Fibroblast of skin of back (primary cell): ENCODE measurements around the gene UNC13D. TPM values are rescaled to one million over a fixed set of nuclear protein-coding genes. Genes with fewer than 3 reads are reported as not detected.
"Not testable (repeated sequence)": the region's sequence is repeated elsewhere in the genome, so short reads cannot be mapped to it uniquely, and the experiment has no call there.

Experiments used
- DNase-seq: peaks from one replicate; pipeline ENCODE4 v3.0.0-alpha.2; 2013
- polyA plus RNA-seq, 2 experiments: library from polyadenylated mRNA; unstranded; fragments of 120-200 nt; gene quantifications; one replicate each; pipeline ENCODE4 v1.2.1, GENCODE V29; 2013; ENCODE audit not compliant: insufficient read length in 2 of 2

The UNC13D gene
- polyA plus RNA-seq (2013, experiment 1 of 2; ENCODE audit: insufficient read length), result 0.54 TPM
- polyA plus RNA-seq (2013, experiment 2 of 2; ENCODE audit: insufficient read length), result 0.60 TPM

- no peak for DNase-seq
These were observed at the start of gene UNC13D for GRCh38 chr17:75843577-75844529. TSS of gene UNC13D (minus strand) at chr17:75844404. CDS start at chr17:75844337, 67 bp downstream.

DNA sequence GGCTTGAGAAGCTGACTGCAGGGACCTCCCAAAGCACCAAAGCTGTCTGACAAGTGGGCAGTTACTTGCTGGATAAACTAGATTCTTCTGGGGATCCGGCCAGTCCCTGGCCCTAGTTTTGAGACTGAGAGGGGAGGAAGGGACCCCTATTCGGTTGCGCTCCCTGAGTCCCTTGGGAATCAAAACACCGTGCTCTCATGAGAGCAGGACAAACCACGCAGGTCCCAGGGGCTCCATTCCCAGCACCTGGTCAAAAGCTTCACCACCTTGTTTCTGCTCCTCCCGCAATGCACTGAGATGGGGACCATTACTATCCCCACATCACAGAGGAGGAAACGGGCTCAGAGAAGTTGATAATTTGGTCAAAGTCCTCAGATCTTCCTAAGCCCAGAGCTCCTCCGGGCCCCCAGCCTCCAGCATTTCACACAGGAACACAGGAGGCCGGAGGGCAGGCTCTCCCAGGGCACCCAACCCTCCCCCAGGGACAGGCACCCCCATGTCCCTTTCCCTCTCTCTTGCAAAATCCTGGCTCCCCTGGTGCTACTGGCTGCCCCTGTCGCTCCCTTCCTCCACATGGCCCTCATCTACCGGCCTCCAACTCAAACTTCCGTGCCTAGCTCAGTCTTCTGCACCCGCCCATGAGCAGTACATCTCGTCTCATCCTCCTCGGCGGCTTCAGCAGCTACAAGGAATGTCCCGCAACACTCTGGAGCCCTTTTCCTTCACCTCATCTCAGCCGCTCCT lies 49.3 kb upstream of the UNC13D start:
- DNase-seq, result no peak

DNA sequence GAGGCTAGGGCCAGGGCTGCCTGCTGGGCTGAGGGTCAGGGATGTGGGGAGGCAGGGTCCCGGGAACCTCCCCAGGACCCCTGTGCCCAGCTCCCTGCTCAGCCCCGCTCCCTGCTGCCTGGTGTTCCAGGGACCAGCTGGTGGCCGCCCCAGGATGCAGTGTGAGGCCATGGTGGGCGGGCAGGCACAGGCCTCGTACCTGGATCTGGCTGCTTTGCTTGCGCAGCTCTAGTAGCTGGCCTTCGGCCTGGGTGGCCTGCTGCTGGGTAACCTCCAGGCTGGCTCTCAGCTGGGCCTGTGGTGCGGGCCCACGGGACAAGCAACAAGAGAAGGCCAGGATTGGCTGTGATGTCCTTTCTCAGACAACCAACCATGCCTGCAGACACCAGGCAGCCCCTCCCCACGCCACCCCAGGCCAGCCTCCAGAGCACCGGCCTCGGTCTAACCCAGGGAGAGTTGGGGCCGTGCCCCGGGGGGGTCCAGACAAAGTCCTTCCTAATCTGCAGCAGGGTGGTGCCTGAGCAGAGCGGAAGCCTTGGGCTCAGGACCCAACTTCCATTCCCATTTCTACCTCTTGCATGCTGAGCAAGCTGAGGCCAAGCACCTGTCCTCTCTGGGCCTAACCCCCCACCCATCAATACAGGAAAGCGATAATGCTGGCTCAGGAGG lies 48.5 kb upstream of the UNC13D start:
- no peak for DNase-seq

GRCh38 chr17:75891605-75892555 lies 47.7 kb upstream of the UNC13D start:
- DNase-seq, result no peak

DNA sequence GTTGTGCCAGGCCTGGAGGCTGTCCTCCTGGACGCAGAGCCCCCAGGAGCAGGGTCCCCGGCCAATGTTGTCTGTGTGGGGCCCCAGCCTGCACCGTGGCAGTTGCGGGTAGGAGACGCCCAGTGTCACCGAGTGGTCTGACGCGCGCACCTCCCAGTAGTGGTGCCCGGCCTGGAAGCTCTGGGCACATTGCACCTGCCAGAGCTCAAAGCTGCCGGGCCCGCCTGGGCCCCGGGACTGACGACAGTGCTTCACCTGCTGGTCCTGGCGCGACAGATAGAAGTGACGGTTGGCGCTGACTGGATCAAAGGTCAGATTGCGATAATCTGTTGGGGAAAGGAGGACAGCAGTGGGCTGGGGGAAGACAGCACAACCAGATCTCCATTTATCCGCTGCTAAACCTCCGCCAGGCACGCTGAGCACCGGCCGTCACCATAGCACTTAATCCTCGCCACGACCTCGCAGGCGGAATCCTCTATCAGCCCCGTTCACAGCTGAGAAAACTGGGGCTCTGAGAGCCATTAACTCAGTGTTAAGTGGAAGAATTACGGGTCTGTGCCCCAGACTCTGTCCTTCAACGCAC lies 46.9 kb upstream of the UNC13D start:
- DNase-seq, result no peak

DNA sequence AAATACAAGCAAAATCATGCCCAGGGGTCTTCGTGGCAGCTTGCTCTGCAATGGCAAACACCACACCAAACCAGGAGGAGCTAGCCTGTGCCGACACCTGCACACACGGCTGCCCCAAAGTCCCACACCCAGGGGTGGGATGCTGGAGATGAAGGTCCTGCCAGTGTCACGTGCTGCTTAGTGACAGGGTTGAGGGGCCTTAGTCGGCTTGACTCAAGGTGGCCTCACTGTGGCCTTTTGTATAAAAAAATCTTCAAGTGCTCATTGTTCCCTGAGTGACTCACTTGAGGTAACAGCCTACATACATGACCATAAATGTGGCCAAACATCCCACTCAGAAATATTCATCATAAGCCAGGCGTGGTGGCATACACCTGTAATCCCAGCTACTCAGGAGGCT lies 45.2 kb upstream of the UNC13D start:
- DNase-seq, result no peak

DNA sequence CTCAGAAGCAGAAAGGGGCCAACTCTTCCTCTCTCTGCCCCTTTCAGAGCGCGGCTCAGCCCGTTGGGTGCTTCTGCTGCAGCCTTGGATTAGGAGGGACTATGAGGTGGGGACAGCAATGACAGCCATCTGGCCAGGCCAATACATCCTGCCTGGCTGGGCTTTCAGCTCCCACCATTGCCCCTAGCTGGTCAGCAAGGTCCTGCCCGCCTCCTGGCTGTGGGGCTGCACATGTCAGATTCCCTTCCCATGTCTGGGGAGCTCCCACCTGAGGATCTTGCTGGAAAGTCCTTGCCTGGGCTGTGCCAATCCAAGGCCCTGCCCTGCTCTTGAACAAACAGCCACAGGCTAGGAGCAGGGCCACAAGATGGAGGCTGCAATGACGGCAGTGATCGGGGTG lies 44.3 kb upstream of the UNC13D start:
- DNase-seq, result no peak

- DNase-seq, result not testable (repeated sequence)
These were observed 41.7 kb upstream of the UNC13D start for GRCh38 chr17:75885860-75886259.

DNA sequence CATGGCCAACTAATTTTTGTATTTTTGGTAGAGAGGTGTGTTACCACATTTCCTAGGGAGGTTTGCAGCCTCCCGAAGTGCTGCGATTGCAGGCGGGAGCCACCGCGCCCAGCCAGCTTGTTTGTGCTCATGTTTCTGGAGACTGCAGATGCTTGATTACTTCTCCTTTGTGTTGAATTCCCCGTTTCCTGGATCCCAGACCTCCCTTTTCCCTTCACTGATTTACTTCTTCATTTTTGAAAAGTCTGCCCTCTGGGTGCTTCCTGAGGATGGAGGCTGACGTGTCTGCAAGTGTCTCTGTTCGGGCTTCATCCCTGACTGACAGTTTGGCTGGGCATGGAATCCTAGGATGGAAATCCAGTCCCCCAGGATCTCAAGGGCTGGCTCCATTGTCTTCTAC lies 41.2 kb upstream of the UNC13D start:
- no peak for DNase-seq

DNA sequence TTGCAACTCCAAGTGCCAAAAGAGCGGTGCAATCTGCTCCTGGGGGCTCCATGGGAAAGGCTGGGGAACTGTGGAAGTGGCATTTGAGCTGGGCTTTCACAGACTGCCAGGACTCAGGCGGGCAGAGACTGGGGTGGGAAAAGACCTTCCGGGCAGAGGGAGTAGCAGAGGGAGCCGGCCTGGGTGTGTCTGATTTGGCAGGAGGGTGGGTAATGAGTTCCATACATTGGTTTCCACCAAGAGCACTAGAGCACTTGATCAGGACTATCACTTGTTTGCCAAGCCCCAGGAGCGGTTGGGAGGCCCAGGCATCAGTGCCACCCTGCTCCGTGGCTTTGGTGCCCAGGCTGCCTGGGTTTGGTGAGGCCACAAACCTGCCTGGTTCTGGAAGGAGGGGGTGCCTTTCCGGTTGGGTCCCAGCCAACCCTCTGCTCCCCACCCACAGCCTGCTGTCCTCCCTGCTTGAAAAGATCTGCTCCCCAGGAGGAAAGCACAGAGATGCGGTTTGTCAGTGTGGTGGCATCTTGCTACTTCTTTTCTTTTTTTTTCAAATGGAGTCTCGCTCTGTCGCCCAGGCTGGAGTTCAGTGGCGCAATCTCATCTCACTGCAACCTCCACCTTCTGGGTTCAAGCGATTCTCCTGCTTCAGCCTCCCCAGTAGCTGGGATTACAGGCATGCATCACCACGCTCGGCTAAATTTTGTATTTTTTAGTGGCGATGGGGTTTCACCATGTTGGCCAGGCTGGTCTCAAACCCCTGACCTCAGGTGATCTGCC lies 37.7 kb upstream of the UNC13D start:
- DNase-seq, result no peak

GRCh38 chr17:75880266-75880665 lies 36.1 kb upstream of the UNC13D start:
- DNase-seq, result no peak

DNA sequence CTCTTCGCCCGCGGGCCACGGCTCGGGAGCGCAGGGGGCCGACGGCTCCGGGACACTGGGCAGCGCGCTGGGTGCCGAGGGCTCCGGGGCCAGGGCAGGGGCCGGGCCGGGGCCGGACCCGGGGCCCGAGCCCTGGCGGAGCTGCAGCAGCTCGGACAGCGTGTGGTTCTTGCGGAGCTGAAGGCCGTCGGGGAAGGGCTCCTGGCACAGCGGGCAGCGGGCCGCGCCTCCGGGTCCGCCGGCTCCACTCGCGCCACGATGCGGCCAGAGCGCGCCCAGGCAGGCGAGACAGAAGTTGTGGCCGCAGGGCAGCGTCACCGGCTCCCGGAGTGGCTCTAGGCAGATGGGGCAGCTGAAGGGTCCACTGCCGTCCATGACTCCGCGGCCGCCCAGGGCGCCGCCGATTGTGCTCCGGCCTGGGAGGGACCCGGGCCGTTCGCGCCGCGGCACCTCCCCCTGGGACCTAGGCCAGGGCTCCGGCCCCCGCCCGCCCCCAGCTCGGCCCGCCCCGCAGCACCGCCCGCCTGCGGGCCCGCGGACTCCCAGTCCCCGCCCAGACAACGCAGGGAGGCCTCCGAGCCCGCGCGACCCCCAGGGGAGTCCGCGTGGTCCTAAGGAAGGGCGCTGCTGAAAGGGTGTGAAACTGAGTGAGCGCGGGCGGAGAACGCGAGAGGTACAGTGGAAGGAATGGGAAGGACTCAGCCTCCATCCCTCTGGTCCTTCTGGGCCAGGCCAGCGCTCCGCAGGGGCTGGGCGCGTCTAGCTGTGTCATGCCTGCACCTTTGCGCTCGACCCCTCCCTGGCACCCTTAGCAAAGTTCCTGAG lies 34.2 kb upstream of the UNC13D start, which contains the start of gene TRIM47:
Gene TRIM47, minus strand, starts transcription at position 408 of the 825 bp plus-strand sequence. Its CDS starts 33 bp downstream, at position 375.
- DNase-seq, result peak; percentile 69

DNA sequence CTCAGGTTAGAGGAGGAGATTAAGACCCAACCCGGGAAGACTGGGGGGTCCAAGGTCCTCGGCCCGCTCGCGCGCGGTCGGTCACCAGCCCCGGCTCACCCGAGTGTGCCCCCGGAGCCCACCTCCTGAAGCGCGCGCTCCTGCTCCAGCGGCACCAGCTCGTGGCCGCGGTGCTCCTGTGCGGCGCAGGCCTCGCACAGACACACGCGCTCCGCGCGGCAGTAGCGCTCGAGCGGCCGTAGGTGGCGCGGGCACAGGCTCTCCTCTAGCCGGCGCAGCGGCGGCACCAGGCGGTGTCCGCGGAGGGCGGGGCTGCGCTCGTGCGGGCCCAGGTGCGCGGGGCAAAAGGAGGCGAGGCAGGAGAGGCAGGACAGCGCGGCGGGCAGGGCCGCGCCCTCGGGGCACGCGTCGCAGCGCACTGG lies 33.6 kb upstream of the UNC13D start:
- peak; percentile 75 for DNase-seq

GRCh38 chr17:75876938-75877751 lies 32.9 kb upstream of the UNC13D start:
- peak; percentile 95 for DNase-seq

GRCh38 chr17:75876190-75876937 lies 32.2 kb upstream of the UNC13D start:
- DNase-seq, result no peak

GRCh38 chr17:75875940-75876189 lies 31.7 kb upstream of the UNC13D start:
- DNase-seq, result no peak

DNA sequence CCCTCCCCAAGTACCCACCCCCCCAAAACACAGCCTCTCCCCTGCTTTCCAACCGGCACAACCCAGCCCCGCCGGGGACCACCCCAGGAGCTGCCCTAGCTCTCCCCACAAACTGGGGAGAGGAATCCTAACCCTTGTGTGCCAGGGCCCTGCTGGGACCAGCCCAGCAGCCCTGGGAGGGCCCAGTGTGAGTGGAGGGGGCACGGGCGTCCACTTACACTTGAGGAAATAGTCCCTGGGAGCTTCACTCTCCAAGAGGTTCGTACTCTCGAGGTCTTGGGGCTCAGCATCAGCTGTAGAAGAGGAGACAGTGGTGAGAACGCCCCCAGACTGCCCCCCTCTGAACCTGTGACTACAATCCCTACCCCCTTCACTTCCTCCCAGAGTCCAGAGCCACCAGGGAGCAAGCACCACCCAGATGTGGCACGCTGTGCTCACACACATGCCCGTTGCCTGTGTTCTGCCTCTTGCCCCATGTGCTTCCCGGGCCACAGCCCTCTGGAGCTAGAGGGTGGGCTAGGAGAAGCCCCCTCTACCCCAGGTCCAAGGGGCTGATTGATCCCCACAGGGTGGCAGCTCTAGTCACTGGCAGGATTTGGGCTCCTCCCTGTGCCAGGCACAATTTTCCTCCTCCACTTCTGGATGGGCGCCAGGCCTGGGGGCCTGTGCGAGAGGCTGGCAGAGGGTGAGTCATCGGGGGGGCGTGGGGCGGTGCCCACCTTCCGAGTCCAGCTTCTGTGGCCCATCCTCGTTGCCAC lies 31.2 kb upstream of the UNC13D start:
- no peak for DNase-seq
